HepG2 (cell line): ENCODE measurements around the gene APOC1. TPM values are rescaled to one million over a fixed set of nuclear protein-coding genes. Genes with fewer than 3 reads are reported as not detected.

Experiments used
- ARHGAP35 ChIP-seq: sonication (generic); formaldehyde crosslinking; IDR thresholded peaks from 2 replicates; pipeline ENCODE4 v1.9.0; 2022; ENCODE audit warnings: mild to moderate bottlenecking, inconsistent platforms, moderate library complexity, missing genetic modification reagents, borderline replicate concordance
- ASH2L ChIP-seq: fragments of 300-600, 200-600 bp; sonication (generic); IDR thresholded peaks from 2 replicates; pipeline ENCODE4 v1.7.0; 2017; ENCODE audit warnings: low read depth, mild to moderate bottlenecking, moderate library complexity, mixed read lengths, low read length; ENCODE audit not compliant: insufficient read length
- GATAD2A ChIP-seq: IDR thresholded peaks from 2 replicates; pipeline ENCODE4 v1.6.1; 2016
- GLMP ChIP-seq: sonication (generic); formaldehyde crosslinking; IDR thresholded peaks from 2 replicates; pipeline ENCODE4 v1.9.0; 2021; ENCODE audit warnings: missing genetic modification reagents, mild to moderate bottlenecking, borderline replicate concordance
- HMG20B ChIP-seq: conservative IDR thresholded peaks from 2 replicates; pipeline ENCODE4 v1.6.1; 2016; ENCODE audit warnings: missing genetic modification reagents, missing compliant biosample characterization
- HNF4G ChIP-seq, 2 experiments: sonication (generic) in 1 of 2; formaldehyde crosslinking in 1 of 2; IDR thresholded peaks; 2 replicates each; pipeline versions ENCODE4 v1.4.0 to v1.6.1; 2011 to 2020; ENCODE audit warnings: borderline replicate concordance in 2 of 2, low read depth in 2 of 2, mild to moderate bottlenecking in 2 of 2, low read length in 1 of 2, missing genetic modification reagents in 1 of 2, moderate library complexity in 1 of 2
- HNRNPK ChIP-seq: fragments of 200-400 bp; formaldehyde crosslinking; IDR thresholded peaks from 2 replicates; pipeline ENCODE4 v1.6.1; 2018; ENCODE audit warnings: low read length, low read depth, moderate library complexity, mild to moderate bottlenecking; ENCODE audit not compliant: poor library complexity, severe bottlenecking
- ISX ChIP-seq: sonication (generic); formaldehyde crosslinking; conservative IDR thresholded peaks from 2 replicates; pipeline ENCODE4 v1.5.0; 2020; ENCODE audit warnings: missing genetic modification reagents
- MAF1 ChIP-seq: sonication (generic); formaldehyde crosslinking; IDR thresholded peaks from 2 replicates; pipeline ENCODE4 v1.5.0; 2020; ENCODE audit warnings: missing genetic modification reagents, borderline replicate concordance
- MTA1 ChIP-seq: sonication (generic); formaldehyde crosslinking; IDR thresholded peaks from 2 replicates; pipeline ENCODE4 v1.4.0; 2020; ENCODE audit warnings: missing genetic modification reagents, mild to moderate bottlenecking, borderline replicate concordance
- PHB2 ChIP-seq: fragments of 450-650 bp; IDR thresholded peaks from 2 replicates; pipeline ENCODE4 v1.6.1; 2018; ENCODE audit not compliant: partially characterized antibody
- PHF8 ChIP-seq: sonication (generic); formaldehyde crosslinking; IDR thresholded peaks from 2 replicates; pipeline ENCODE4 v1.5.0; 2020; ENCODE audit warnings: missing genetic modification reagents
- RXRB ChIP-seq: IDR thresholded peaks from 2 replicates; pipeline ENCODE4 v1.6.1; 2016; ENCODE audit warnings: borderline replicate concordance, missing genetic modification reagents, missing compliant biosample characterization
- SCMH1 ChIP-seq: sonication (generic); formaldehyde crosslinking; IDR thresholded peaks from 2 replicates; pipeline ENCODE4 v1.9.0; 2021; ENCODE audit warnings: missing genetic modification reagents, mild to moderate bottlenecking, borderline replicate concordance
- SMAD1 ChIP-seq: sonication (generic); formaldehyde crosslinking; IDR thresholded peaks from 2 replicates; pipeline ENCODE4 v1.4.0; 2020; ENCODE audit warnings: missing genetic modification reagents, low read depth, mild to moderate bottlenecking, borderline replicate concordance
- TSC22D2 ChIP-seq: sonication (generic); formaldehyde crosslinking; IDR thresholded peaks from 2 replicates; pipeline ENCODE4 v1.5.1; 2020; ENCODE audit warnings: missing genetic modification reagents, mild to moderate bottlenecking, borderline replicate concordance
- ZFP90 ChIP-seq: sonication (generic); formaldehyde crosslinking; IDR thresholded peaks from 2 replicates; pipeline ENCODE4 v1.8.0; 2022; ENCODE audit warnings: missing genetic modification reagents, mild to moderate bottlenecking, inconsistent platforms, borderline replicate concordance
- ZHX1 ChIP-seq: sonication (generic); formaldehyde crosslinking; IDR thresholded peaks from 2 replicates; pipeline ENCODE4 v1.8.1; 2022; ENCODE audit warnings: low read depth, mild to moderate bottlenecking, missing genetic modification reagents
- ZMAT3 ChIP-seq: sonication (generic); formaldehyde crosslinking; conservative IDR thresholded peaks from 2 replicates; pipeline ENCODE4 v1.7.0; 2021; ENCODE audit warnings: missing genetic modification reagents
- ZMYM2 ChIP-seq: sonication (generic); formaldehyde crosslinking; IDR thresholded peaks from 2 replicates; pipeline ENCODE4 v1.8.0; 2022; ENCODE audit warnings: mild to moderate bottlenecking, missing genetic modification reagents
- ZNF260 ChIP-seq: sonication (generic); formaldehyde crosslinking; IDR thresholded peaks from 2 replicates; pipeline ENCODE4 v1.4.0; 2020; ENCODE audit warnings: missing genetic modification reagents, low read depth, mild to moderate bottlenecking, borderline replicate concordance
- ZNF34 ChIP-seq: sonication (generic); formaldehyde crosslinking; IDR thresholded peaks from 2 replicates; pipeline ENCODE4 v1.4.0; 2020; ENCODE audit warnings: mild to moderate bottlenecking, missing genetic modification reagents, borderline replicate concordance
- ZNF549 ChIP-seq: sonication (generic); formaldehyde crosslinking; IDR thresholded peaks from 2 replicates; pipeline ENCODE4 v1.5.0; 2020; ENCODE audit warnings: missing genetic modification reagents
- ZNF713 ChIP-seq: sonication (generic); formaldehyde crosslinking; IDR thresholded peaks from 2 replicates; pipeline ENCODE4 v1.4.0; 2020; ENCODE audit warnings: mild to moderate bottlenecking, missing genetic modification reagents
- polyA plus RNA-seq, 8 experiments: library from polyadenylated mRNA; depleted of rRNA in 3 of 8; stranded (reverse) in 7 of 8; unstranded in 1 of 8; fragments of >200 nt; fragmentation: Illumina TruSeq in 4 of 8; extraction: Trizol in 4 of 8; gene quantifications; 2 replicates each; pipeline versions ENCODE4 v1.2.1 to v1.2.3, GENCODE V29; 2011 to 2016; ENCODE audit warnings: low read depth in 4 of 8, missing spikeins in 1 of 8, mixed read lengths in 1 of 8; ENCODE audit not compliant: insufficient read depth in 1 of 8
- total RNA-seq, 5 experiments: library from RNA; depleted of rRNA; stranded (reverse); fragments of >200 nt; fragmentation: Illumina TruSeq; extraction: Trizol; gene quantifications; 2 replicates each; pipeline ENCODE4 v1.2.3, GENCODE V29; 2016; ENCODE audit warnings: low read depth in 1 of 5

Gene APOC1
- total and polyA plus RNA-seq, 2 of the 13 experiments (the other 11 are each of a cell fraction or from before 2014, with no cell fraction given), result 600 to 1,235 TPM

GRCh38 chr19:44889830-44890365, 24.5 kb upstream of the APOC1 start (continued):
- TF ChIP-seq SMAD1, result 0 out of 2 replicates have a peak, but pooled peaks have one; percentile 62
- TF ChIP-seq ASH2L, result peak; percentile 36
- TF ChIP-seq ZFP90 (CRISPR knock-in tag), result no peak
- no peak for TF ChIP-seq ZNF34
- TF ChIP-seq RXRB (CRISPR knock-in tag), result no peak
- TF ChIP-seq HNF4G (IDR thresholded peaks at IDR 0.05; ENCODE audit: borderline replicate concordance, low read depth, low read length), result peak; percentile 47; the same call in 1 of the 2 replicates
- no peak for TF ChIP-seq HNF4G (CRISPR knock-in tag; IDR thresholded peaks at IDR 0.05; ENCODE audit: borderline replicate concordance, low read depth)
- TF ChIP-seq ZMAT3 (CRISPR knock-in tag), result no peak
- TF ChIP-seq ISX (CRISPR knock-in tag), result no peak
- TF ChIP-seq ZMYM2 (CRISPR knock-in tag), result 0 out of 2 replicates have a peak, but pooled peaks have one; percentile 19
- no peak for TF ChIP-seq MTA1
- no peak for TF ChIP-seq HMG20B
- no peak for TF ChIP-seq PHB2
- no peak for TF ChIP-seq ZNF549 (CRISPR knock-in tag)
- no peak for TF ChIP-seq PHF8 (CRISPR knock-in tag)
- TF ChIP-seq HNRNPK, result no peak
- no peak for TF ChIP-seq GLMP
- TF ChIP-seq ZHX1 (CRISPR knock-in tag), result no peak
- no peak for TF ChIP-seq MAF1 (CRISPR knock-in tag)
- TF ChIP-seq SCMH1 (CRISPR knock-in tag), result no peak
- no peak for TF ChIP-seq GATAD2A (CRISPR knock-in tag)
- TF ChIP-seq ZNF713, result no peak
- TF ChIP-seq TSC22D2, result no peak
- TF ChIP-seq ARHGAP35 (CRISPR knock-in tag), result no peak
- no peak for TF ChIP-seq ZNF260 (CRISPR knock-in tag)
